ENCODE measurements around the gene TP63. TPM values are rescaled to one million over a fixed set of nuclear protein-coding genes. Genes with fewer than 3 reads are reported as not detected.

TP63 gene
- total RNA-seq, 1 experiment from 2014 or later = not detected

GRCh38 chr3:189727158-189727557, 96.0 kb downstream of the TP63 start:
- no peak overlapping the region for H3K27ac ChIP-seq (ENCODE audit: insufficient read length, low read depth, low read length)
- H2AK5ac ChIP-seq (ENCODE audit: insufficient read length, low read length) = no peak overlapping the region
- H3K56ac ChIP-seq (ENCODE audit: insufficient read length, low read depth, low read length) = no peak overlapping the region
- H2BK5ac ChIP-seq (ENCODE audit: insufficient read length, low read length) = no peak overlapping the region
- Mint-ChIP-seq H3K9me3 (no peaks in the 10 kb centered on the region), H3K36me3 (ENCODE audit: insufficient read depth in 1 of 3, low read depth in 3 of 3) (no peaks in the 10 kb centered on the region), H3K4me1 (peaks cover under 1 to 5% of the 10 kb centered on the region in 2 experiments; a peak in 3 of 4 replicates), H3K27ac (no peak overlapping the region), H3K27me3 (ENCODE audit: low read depth) (no peaks in the 10 kb centered on the region), H3K4me3 (no peak overlapping the region)
- no peak overlapping the region for H3K4me2 ChIP-seq (ENCODE audit: insufficient read depth, insufficient read length, low read length)
- no peak overlapping the region for H3K4ac ChIP-seq (ENCODE audit: low read depth, low read length)
- H4K8ac ChIP-seq (replicated peaks; ENCODE audit: insufficient read length, low read depth, low read length) = no peak overlapping the region
- H3T11ph ChIP-seq (ENCODE audit: low read length) = no peak overlapping the region
- no peaks in the 10 kb centered on the region for H3K9me3 ChIP-seq (ENCODE audit: control insufficient read depth, low read depth, low read length)
- no peaks in the 10 kb centered on the region for H3K23me2 ChIP-seq (ENCODE audit: insufficient read length, low read depth, low read length, poor library complexity, severe bottlenecking)
- no peak for TF ChIP-seq CTCF (conservative IDR thresholded peaks at IDR 0.05)
- no peaks in the 10 kb centered on the region for H3K79me1 ChIP-seq (ENCODE audit: insufficient read depth, low read depth, low read length, poor library complexity, severe bottlenecking)
- no peaks in the 10 kb centered on the region for H4K20me1 ChIP-seq (ENCODE audit: control insufficient read depth, insufficient read depth, insufficient read length)
- DNase-seq = no peak
- no CpG with 5 or more reads among the region's 1 CpG for WGBS (ENCODE audit: extremely low coverage, insufficient read length, low lambda C conversion rate)
- H2BK15ac ChIP-seq (ENCODE audit: low read depth, low read length) = no peak overlapping the region
- H3K79me2 ChIP-seq (ENCODE audit: insufficient read depth, low read length) = no peaks in the 10 kb centered on the region
- no peak overlapping the region for H3K23ac ChIP-seq (ENCODE audit: insufficient read length, low read depth, low read length)
- no peak overlapping the region for H3K14ac ChIP-seq (ENCODE audit: insufficient read depth, low read length)
- H2BK12ac ChIP-seq (ENCODE audit: insufficient read length, low read depth, low read length) = no peak overlapping the region
- no peak overlapping the region for H3K9ac ChIP-seq (ENCODE audit: extremely low read depth, insufficient read length, low read length)
- H2BK20ac ChIP-seq (ENCODE audit: low read depth, low read length, poor library complexity, severe bottlenecking) = no peak overlapping the region
- H3K27me3 ChIP-seq (ENCODE audit: insufficient read depth, low read length) = no peaks in the 10 kb centered on the region
- no peak overlapping the region for H2AFZ ChIP-seq (ENCODE audit: low read length)
- H2BK120ac ChIP-seq (ENCODE audit: low read depth, low read length, poor library complexity, severe bottlenecking) = no peak overlapping the region
- H4K91ac ChIP-seq (ENCODE audit: insufficient read length, low read depth, low read length) = no peak overlapping the region
- H4K5ac ChIP-seq (ENCODE audit: insufficient read length, low read depth, low read length) = no peak overlapping the region
- no peaks in the 10 kb centered on the region for H3K4me1 ChIP-seq (ENCODE audit: insufficient read depth, low read length)
- no peak overlapping the region for H3K18ac ChIP-seq (ENCODE audit: insufficient read length, low read depth, low read length)

All from H9 (cell line).